Measurements from ENCODE around the gene NEMP1.

Gene NEMP1

DNA sequence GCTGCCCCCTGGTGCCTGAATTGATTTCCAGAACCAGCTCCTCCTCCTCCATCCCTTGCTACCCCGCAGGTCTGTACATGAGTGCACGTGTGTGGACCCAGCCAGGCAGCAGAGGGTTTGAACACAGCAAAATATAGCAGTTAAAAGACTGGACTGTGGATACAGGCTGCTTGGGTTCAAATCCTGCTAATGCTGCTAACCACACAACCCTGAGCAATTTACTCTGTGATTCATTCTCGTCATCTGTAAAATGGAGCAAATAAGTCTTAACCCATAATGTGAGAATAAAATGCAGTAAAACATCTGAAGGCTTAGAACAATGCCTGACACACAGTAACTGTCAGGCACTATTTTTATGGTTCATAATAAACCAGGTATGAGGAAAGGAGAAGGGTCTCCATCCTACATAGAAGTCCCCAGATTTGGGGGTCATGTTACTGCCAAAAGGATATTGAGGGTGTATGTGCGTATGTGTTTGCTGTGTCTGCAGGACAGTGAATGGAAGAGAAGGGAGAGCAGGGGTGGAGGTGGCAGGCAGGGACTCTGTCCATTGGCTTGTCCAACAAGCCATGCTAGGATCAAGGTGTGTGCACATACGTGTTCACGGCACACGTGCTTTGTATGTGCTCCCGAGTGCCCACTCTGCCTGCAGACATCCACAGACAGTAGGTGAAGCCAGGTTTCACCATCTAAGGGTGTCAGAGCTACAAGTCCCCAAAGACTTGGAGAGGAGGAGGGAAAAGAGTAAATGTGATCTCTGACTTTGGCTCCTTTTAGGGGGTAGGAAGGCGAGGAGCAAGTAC, 34.1 kb upstream of the NEMP1 start:
- Histone ChIP-seq H3K36me3 (no peaks in the 10 kb centered on the region), H3K27me3 (no peaks in the 10 kb centered on the region), H3K4me3 (ENCODE audit: low read depth, low read length) (peak overlapping the region; percentile 72), H3K4me1 (peaks cover 7% of the 10 kb centered on the region), H3K9me3 (no peaks in the 10 kb centered on the region)
- TF ChIP-seq, protein P1, sequence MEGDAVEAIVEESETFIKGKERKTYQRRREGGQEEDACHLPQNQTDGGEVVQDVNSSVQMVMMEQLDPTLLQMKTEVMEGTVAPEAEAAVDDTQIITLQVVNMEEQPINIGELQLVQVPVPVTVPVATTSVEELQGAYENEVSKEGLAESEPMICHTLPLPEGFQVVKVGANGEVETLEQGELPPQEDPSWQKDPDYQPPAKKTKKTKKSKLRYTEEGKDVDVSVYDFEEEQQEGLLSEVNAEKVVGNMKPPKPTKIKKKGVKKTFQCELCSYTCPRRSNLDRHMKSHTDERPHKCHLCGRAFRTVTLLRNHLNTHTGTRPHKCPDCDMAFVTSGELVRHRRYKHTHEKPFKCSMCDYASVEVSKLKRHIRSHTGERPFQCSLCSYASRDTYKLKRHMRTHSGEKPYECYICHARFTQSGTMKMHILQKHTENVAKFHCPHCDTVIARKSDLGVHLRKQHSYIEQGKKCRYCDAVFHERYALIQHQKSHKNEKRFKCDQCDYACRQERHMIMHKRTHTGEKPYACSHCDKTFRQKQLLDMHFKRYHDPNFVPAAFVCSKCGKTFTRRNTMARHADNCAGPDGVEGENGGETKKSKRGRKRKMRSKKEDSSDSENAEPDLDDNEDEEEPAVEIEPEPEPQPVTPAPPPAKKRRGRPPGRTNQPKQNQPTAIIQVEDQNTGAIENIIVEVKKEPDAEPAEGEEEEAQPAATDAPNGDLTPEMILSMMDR (IDR thresholded peaks at IDR 0.05; ENCODE audit: low read depth, low read length): peak; percentile 87
- peak; percentile 93 for DNase-seq

DNA sequence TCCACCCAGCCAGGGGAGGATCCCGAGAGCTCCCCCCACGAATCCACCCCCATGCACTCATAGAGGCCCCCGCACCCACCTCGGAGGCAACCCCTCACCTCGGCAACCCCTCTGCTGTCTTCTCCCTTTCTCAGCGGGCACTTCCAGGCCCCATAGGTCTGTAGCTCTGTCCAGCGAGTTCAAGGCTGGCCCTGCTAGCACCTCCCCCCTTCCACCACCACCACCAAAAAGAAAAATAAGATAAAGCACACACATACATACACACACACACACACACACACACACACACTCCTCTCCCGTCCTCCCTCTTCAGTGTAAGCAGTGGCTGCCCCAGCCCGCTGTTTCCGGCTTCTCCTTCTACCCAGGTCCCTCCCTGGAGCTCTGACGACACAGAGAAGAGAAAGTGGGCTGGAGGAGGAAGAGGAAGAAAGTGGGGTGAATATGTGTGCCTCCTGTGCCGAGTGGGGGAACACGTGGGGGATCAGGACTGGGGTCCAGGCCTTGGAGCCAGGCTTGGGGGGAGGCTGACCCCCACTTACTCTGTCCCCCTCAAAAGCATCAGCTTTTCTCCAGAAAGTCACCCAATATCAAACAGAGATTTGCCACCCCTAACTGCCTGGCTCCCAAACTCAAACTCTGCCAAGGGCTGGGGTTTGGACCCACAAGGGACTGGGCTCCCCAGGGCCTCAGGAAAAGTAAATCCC, 32.6 kb upstream of the NEMP1 start, which contains the start of gene STAT6:
TSS of gene STAT6 (minus strand) at position 332 of the 704 bp plus-strand sequence. CDS start 3,084 bp downstream, outside the sequence.
- no peak for DNase-seq

DNA sequence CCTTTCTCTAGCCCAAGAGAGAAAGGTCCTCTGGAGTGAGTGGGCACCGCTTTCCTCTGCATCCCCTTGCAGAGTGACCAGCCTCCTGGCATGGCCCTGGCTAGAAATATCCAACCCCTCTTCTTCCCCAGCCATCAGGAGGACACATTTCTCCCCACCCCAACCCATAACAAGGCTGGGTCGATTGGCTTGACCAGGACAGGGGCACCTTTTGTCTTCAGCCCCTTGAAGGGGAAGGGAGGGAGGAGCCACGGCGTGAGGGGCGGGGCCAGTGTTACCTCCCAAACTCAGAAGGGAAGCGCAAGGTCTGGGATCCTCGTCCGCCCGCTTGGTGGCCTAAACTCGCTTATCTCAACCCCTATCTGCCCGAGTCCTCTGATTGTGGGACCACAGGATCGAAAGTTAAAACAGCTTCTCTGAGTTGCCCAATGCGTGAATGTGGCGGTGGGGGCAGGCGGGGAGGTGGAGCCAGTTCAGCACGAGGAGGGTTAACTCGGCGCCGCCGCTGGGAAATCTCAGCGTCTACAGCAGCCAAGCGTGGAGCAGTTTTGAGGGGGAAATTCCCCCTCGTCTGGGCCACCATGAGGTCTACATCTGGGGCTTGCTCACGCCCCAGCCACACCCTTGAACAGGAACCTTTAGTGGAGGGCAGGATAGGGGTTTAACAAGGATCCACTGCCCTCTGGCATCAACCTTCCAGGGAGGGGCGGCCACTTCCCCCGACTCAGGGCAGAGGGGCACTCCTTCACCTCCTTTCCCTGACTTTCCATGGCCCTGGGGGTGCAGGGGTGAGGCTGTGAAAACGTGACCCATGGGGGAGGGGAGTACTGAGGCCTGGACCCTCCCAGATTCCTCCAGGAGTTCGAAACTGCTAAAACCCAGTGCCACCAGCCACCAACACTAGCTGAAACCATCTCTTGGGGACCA, 31.8 kb upstream of the NEMP1 start:
- DNase-seq: no peak
- no peak overlapping the region for H3K4me3 ChIP-seq (ENCODE audit: low read depth, low read length)
- H3K9me3 ChIP-seq: no peaks in the 10 kb centered on the region
- H3K27me3 ChIP-seq: no peaks in the 10 kb centered on the region
- H3K36me3 ChIP-seq: no peaks in the 10 kb centered on the region
- H3K4me1 ChIP-seq: peaks cover 7% of the 10 kb centered on the region
- TF ChIP-seq, protein P1 (IDR thresholded peaks at IDR 0.05; ENCODE audit: low read depth, low read length): no peak

More for the DNA sequence above, 32.6 kb upstream of the NEMP1 start, which contains the start of gene STAT6:
- Histone ChIP-seq H3K4me3 (ENCODE audit: low read depth, low read length) (peak within 1 kb of the TSS; percentile 72), H3K27me3 (no peaks in the 10 kb centered on the region), H3K36me3 (no peaks in the 10 kb centered on the region), H3K9me3 (no peaks in the 10 kb centered on the region), H3K4me1 (peaks cover 7% of the 10 kb centered on the region)
- TF ChIP-seq, protein P1 (IDR thresholded peaks at IDR 0.05; ENCODE audit: low read depth, low read length): no peak

DNA sequence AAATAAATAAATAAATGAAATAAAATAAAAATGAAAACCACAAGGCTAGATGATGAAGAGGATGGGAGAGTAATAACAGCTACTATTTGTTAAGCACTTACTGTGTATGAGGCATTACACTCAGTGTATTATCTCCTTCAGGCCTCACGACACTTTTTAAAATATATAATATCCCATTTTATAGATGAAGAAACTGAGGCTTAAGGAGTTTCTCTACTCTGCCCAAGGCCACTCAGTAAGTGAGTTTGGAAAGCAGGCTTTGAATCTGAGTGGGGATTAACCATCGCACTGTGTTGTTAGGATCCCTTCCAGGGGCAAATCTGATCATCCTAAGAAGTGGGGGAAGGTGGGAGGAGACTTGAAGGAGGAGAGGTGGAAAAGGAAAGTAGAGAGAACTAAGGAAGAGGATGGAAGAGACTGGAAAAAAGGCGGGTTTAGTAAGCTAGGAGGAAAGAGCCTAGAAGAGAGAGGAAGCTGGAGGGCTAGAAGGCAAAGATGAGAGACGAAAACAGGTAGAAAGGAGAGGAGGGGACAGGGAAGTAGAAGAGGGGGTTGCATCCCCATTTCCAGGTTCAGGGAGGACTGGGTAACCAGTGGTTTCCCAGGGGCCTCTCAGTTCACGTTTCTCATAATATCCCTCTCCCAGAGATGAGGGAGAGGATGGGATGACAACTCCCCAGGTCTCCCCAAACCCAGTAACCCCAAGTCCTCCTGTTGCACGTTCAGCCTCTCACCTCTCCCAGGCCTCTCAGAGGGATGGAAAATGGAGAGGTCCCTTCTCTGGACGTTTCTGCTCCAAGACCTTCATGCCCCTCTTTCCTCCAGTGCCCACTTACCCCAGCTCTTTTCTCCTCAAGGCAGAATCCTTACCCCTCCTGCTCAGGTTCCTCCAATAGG, 30.9 kb upstream of the NEMP1 start:
- H3K36me3 ChIP-seq: no peaks in the 10 kb centered on the region
- TF ChIP-seq, protein P1 (IDR thresholded peaks at IDR 0.05; ENCODE audit: low read depth, low read length): no peak
- H3K4me1 ChIP-seq: peaks cover 7% of the 10 kb centered on the region

DNA sequence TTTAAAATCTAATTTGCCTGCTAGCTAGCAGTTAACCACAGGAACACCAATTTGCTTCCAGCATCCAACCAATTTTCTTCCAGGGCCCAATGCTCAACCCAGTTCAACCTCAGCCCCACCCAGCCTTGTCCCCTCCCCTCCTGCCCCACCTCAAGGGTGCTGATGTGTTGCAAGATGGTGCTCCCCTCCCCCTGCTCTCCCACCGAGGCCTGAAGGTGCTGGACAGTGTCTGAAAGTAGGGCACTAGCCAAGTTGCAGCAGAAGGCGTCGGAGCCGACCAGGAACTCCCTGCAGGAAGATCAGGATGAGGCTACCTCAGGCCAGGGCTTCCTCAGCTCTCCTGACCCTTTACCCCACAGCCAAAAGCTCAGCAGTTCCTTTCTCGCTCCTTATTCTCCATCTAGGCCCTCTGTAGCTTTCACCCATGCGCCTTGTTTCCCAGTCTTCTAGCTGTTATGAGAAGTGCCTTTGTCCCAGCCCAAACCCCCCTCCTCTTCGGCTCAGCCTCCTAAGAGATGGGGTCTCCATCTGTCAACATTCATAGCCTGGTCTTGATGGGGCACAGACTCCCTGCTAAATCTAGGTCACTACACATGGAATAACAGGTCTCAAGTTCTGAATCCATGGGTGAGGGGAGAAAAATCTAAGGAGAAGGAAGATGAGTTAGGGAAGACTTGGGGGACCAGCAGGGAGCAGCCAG, 29.0 kb upstream of the NEMP1 start:
- TF ChIP-seq, protein P1 (IDR thresholded peaks at IDR 0.05; ENCODE audit: low read depth, low read length): no peak

More for the DNA sequence above, 30.9 kb upstream of the NEMP1 start:
- no peaks in the 10 kb centered on the region for H3K9me3 ChIP-seq
- DNase-seq: no peak
- no peak overlapping the region for H3K4me3 ChIP-seq (ENCODE audit: low read depth, low read length)
- H3K27me3 ChIP-seq: no peaks in the 10 kb centered on the region

More for the DNA sequence above, 29.0 kb upstream of the NEMP1 start:
- H3K9me3 ChIP-seq: no peaks in the 10 kb centered on the region
- H3K4me1 ChIP-seq: peaks cover 7% of the 10 kb centered on the region
- H3K27me3 ChIP-seq: no peaks in the 10 kb centered on the region
- DNase-seq: no peak
- H3K4me3 ChIP-seq (ENCODE audit: low read depth, low read length): no peak overlapping the region
- H3K36me3 ChIP-seq: no peaks in the 10 kb centered on the region
